ENCODE data around the gene SFT2D1.

SFT2D1 gene

GRCh38 chr6:166366921-166367320 lies 24.6 kb upstream of the SFT2D1 start:
- TF ChIP-seq CTCF (IDR thresholded peaks at IDR 0.05) = no peak

DNA sequence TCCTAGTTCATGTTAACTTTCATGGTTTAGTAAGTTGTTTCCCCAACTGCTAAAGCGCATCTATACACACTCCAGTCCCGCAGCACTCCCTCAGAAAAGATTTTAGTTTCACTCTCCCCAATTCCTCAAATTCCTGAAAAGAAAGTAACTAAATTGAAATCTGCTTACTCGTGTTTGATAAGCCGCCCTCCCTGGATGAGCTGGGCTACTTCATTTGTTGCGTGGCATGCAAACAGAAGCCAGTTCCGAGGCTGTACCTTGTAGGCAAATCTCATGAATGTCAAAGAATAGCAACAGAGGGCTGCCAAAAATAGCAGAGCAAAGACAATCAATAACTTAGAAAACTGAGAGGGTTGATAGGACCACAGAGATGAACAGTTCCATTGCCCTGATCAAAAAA lies 23.5 kb upstream of the SFT2D1 start:
- TF ChIP-seq CTCF (IDR thresholded peaks at IDR 0.05) = no peak

DNA sequence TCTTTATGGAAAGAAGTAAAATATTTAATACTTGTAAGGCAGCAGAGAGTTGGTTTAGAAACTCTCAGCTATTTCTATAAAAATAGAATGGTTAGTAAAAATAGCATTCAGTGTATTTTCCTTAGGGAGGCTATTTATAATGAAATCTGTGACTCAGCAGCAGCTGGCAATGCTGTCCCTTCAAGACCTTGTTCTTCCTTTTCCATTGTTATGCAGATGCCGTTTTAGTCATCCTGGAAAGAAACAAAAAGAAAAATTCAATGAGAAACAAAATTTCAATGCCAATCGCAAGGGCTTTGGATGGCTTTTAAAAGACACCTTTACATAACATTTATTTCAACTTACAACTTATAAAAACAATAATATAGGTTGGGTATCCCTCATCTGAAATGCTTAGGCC lies 22.9 kb upstream of the SFT2D1 start:
- no peak for TF ChIP-seq CTCF (IDR thresholded peaks at IDR 0.05)

- no peak for TF ChIP-seq CTCF (IDR thresholded peaks at IDR 0.05)
These were observed 22.1 kb upstream of the SFT2D1 start for GRCh38 chr6:166364456-166364855.

DNA sequence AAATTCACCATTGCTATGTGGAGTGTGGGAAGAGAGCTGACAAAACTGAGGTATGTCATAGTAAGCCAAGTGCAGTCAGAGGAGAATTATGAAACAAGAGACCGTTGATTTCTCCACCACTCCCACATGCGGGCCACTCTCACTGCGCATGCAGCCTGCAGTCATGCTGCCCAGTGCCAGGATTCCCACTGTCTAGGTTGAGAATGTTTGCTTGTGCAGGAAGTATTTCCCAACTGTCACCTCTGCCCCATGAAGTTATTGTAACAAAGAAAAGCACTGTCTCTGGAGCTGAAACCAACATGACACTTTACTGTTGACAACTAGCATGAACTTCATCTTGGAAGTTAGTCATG lies 18.7 kb upstream of the SFT2D1 start:
- no peak for TF ChIP-seq CTCF (IDR thresholded peaks at IDR 0.05)

DNA sequence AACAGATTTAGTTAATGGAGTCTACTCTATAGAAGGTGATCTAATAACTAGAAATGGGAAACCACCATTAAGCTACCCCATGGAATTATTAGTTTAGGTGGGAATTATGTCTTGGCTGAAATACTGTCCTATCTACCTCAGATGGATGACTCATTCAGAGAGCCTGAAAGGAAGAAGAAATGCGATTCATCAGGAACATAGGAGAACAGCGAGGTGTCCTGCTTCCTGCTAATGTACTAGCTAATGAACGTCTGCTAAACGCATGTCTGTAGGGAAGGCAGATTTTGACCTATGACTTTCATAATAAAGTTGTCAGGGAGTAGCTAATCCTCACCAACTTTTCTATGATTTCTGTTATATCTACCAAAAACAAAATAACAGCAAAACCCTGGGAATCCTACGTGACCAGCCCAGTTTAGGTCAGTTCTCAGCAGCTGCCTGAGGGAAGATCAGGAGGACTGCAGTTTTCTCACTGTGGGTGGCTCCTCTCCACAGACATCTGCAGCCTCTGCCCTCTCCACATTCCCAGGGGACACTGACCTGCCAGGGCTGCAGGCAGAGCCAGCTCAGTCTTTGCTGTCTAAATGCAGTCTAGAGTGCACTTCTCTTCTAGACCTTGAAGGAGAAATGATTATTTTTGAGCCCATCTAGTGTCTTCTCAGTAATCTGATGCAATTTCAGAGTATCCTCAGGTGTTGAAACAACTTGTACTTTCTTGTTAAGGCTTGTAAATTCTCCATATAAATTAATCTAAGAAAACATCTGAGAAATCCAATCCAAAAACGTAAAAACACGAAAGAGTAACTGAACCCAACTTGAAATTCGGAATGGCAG lies 18.1 kb upstream of the SFT2D1 start:
- no peak for TF ChIP-seq CTCF (IDR thresholded peaks at IDR 0.05)

DNA sequence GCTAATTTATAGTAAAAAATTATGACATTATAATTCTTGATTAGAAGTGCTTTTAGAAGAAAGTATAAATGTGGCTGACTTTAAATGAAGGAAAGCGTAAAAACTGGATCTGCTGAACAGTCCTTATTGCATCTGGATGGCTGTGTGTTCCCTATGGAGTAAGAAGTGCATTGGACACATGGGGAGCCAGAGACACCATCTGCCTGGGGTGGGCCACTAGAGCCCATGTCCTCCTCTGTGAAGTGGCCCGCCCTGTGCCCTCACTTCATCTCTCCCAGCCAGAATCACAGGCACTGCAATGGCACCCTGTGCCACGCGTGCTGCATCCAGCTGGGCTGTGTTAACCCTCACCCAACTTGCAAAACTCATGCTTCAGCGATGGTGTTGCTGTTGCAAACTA lies 13.2 kb upstream of the SFT2D1 start:
- no peak for TF ChIP-seq CTCF (IDR thresholded peaks at IDR 0.05)

- no peak for TF ChIP-seq CTCF (IDR thresholded peaks at IDR 0.05)
These were observed 12.6 kb upstream of the SFT2D1 start for GRCh38 chr6:166354965-166355364.
